Astrocyte of the spinal cord (primary cell): Measurements from ENCODE around the gene RPS15.

Source experiments
- DNase-seq: peaks from one replicate; pipeline ENCODE4 v3.0.0; 2011; ENCODE audit warnings: low read depth, low spot score
- H3K4me3 ChIP-seq: 2 replicates; pipeline ENCODE4 v1.5.1; 2011; ENCODE audit warnings: low read depth, mild to moderate bottlenecking, low read length, moderate library complexity
- CTCF ChIP-seq: IDR thresholded peaks from 2 replicates; pipeline ENCODE4 v1.5.1; 2012; ENCODE audit warnings: low read depth, mild to moderate bottlenecking, low read length, inconsistent platforms
- in situ Hi-C: cut with HindIII; loops from 2 replicates; pipeline ENCODE4 v1.10.0; 2017; ENCODE audit warnings: low sequenced_read_pairs

Gene RPS15

GRCh38 chr19:1455002-1455335 is 16.8 kb downstream of the RPS15 start:
- no peak for TF ChIP-seq CTCF
- H3K4me3 ChIP-seq = no peak overlapping the region
- in situ Hi-C loops = no loop called here
- no peak for DNase-seq

- TF ChIP-seq CTCF = no peak
- in situ Hi-C loops = no loop called here
- H3K4me3 ChIP-seq = no peak overlapping the region
- no peak for DNase-seq
These were observed 17.3 kb downstream of the RPS15 start for GRCh38 chr19:1455336-1456120.

GRCh38 chr19:1456121-1456900 is 18.1 kb downstream of the RPS15 start:
- in situ Hi-C loops = no loop called here
- no peak for DNase-seq
- H3K4me3 ChIP-seq = no peak overlapping the region
- no peak for TF ChIP-seq CTCF

- DNase-seq = no peak
- in situ Hi-C loops = no loop called here
- H3K4me3 ChIP-seq = no peak overlapping the region
- TF ChIP-seq CTCF = no peak
These were observed 19.0 kb downstream of the RPS15 start for GRCh38 chr19:1457031-1457739.

- no peak for DNase-seq
- in situ Hi-C loops = no loop called here
These were observed 19.7 kb downstream of the RPS15 start for GRCh38 chr19:1457892-1458291.

More at GRCh38 chr19:1457892-1458291, 19.7 kb downstream of the RPS15 start:
- H3K4me3 ChIP-seq = no peak overlapping the region
- no peak for TF ChIP-seq CTCF
